PFSK-1 (cell line): Measurements from ENCODE around the gene NELFB.

Source experiments
- FOXP2 ChIP-seq: optimal IDR thresholded peaks from 2 replicates; pipeline ENCODE3; 2011; ENCODE audit warnings: borderline replicate concordance, control low read depth, inconsistent platforms; ENCODE audit not compliant: insufficient read depth; ENCODE audit errors: extremely low read length, extremely low read depth
- POLR2AphosphoS5 ChIP-seq: IDR thresholded peaks from 2 replicates; pipeline ENCODE4 v1.6.1; 2012; ENCODE audit warnings: low read depth, mild to moderate bottlenecking, control low read depth, low read length, moderate library complexity
- SIN3A ChIP-seq: IDR thresholded peaks from 2 replicates; pipeline ENCODE4 v1.6.1; 2012; ENCODE audit warnings: mild to moderate bottlenecking, low read length, moderate library complexity, borderline replicate concordance; ENCODE audit not compliant: insufficient read depth
- TAF1 ChIP-seq: IDR thresholded peaks from 2 replicates; pipeline ENCODE4 v1.6.1; 2012; ENCODE audit warnings: low read length, control low read depth, borderline replicate concordance; ENCODE audit not compliant: insufficient read depth
- TF ChIP-seq, protein P1 (sequence below), 2 experiments: IDR thresholded peaks; 2 replicates each; pipeline versions ENCODE4 v1.6.1 to v1.8.0; 2011 to 2012; ENCODE audit warnings: low read depth in 2 of 2, low read length in 2 of 2, control low read depth in 1 of 2, inconsistent platforms in 1 of 2, mild to moderate bottlenecking in 1 of 2, moderate library complexity in 1 of 2; ENCODE audit not compliant: insufficient read depth in 1 of 2

NELFB gene

DNA sequence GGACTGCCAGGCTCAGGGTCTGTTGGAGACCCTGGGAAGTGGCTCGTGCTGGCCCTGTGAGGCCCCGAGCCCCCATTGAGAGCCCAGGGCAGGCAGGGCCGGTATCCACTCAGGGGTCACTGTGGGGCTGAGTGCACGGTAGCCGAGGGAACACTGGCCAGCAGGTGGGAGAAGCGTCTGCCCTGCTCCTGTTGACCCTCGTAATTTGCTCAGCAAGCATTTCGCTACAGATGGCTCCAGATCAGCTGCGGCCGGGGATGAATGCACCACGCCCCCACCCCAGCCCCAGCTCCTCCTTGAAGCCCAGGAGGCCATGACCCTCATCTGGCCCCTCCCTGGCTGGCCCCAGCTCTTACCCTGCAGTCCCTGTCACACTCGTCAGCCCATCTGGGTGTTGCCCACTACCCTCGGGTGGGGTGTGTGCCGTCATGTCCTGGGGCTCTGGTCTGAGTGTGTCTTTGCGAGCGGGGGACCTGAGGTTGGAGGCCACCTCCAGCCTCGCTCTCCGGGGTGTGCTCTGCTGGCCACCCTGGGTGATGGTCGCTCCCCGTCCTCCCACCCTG lies 53.0 kb downstream of the NELFB start:
- TF ChIP-seq, protein P1, sequence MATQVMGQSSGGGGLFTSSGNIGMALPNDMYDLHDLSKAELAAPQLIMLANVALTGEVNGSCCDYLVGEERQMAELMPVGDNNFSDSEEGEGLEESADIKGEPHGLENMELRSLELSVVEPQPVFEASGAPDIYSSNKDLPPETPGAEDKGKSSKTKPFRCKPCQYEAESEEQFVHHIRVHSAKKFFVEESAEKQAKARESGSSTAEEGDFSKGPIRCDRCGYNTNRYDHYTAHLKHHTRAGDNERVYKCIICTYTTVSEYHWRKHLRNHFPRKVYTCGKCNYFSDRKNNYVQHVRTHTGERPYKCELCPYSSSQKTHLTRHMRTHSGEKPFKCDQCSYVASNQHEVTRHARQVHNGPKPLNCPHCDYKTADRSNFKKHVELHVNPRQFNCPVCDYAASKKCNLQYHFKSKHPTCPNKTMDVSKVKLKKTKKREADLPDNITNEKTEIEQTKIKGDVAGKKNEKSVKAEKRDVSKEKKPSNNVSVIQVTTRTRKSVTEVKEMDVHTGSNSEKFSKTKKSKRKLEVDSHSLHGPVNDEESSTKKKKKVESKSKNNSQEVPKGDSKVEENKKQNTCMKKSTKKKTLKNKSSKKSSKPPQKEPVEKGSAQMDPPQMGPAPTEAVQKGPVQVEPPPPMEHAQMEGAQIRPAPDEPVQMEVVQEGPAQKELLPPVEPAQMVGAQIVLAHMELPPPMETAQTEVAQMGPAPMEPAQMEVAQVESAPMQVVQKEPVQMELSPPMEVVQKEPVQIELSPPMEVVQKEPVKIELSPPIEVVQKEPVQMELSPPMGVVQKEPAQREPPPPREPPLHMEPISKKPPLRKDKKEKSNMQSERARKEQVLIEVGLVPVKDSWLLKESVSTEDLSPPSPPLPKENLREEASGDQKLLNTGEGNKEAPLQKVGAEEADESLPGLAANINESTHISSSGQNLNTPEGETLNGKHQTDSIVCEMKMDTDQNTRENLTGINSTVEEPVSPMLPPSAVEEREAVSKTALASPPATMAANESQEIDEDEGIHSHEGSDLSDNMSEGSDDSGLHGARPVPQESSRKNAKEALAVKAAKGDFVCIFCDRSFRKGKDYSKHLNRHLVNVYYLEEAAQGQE (IDR thresholded peaks at IDR 0.05; ENCODE audit: insufficient read depth in 1 of 2, low read depth in 2 of 2, low read length in 2 of 2) = no peak
- TF ChIP-seq SIN3A = no peak
- TF ChIP-seq POLR2AphosphoS5 = no peak
- TF ChIP-seq FOXP2 = no peak
- TF ChIP-seq TAF1 = no peak

DNA sequence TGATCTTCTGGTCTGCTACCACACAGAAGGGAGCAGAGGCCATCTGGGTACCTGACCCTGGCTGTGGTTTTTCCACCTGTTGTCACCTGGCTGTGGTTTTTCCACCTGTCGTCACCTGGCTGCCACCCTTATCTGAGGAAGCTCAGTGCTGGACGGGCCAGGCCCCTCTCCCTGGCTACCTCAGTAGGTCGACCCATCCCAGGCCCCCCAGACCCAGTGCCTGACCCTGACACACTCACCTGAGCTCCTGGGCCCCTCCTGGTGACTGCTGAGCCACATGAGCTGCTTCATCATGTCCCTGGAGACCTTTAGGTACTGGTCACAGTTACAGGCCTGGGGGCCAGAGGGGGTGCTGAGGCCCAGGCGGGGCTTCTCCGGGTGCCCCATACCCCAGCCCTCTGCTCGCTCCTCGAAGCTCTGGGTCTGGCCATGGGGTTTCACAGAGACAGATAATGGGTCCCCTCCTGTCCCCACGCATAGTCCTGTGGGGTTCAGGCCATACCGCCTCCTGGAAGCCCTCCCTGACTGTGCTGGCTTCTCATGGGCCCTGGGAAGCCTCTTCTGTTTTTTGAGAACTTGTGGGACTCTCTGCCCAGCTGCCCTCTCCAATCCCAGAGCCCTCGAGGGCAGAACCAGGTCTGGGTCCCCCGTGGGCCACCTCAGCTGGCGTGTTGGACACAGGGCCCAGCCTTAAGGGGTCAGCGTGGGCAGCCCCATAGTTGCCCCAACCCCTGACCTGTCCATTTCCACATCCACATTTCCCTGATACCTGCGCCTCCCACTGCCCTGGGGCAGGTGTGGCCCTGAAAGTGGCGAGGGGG lies 54.5 kb downstream of the NELFB start:
- TF ChIP-seq FOXP2 = no peak
- TF ChIP-seq, protein P1 (IDR thresholded peaks at IDR 0.05; ENCODE audit: insufficient read depth in 1 of 2, low read depth in 2 of 2, low read length in 2 of 2) = no peak
- no peak for TF ChIP-seq TAF1
- TF ChIP-seq POLR2AphosphoS5 = no peak
- no peak for TF ChIP-seq SIN3A

DNA sequence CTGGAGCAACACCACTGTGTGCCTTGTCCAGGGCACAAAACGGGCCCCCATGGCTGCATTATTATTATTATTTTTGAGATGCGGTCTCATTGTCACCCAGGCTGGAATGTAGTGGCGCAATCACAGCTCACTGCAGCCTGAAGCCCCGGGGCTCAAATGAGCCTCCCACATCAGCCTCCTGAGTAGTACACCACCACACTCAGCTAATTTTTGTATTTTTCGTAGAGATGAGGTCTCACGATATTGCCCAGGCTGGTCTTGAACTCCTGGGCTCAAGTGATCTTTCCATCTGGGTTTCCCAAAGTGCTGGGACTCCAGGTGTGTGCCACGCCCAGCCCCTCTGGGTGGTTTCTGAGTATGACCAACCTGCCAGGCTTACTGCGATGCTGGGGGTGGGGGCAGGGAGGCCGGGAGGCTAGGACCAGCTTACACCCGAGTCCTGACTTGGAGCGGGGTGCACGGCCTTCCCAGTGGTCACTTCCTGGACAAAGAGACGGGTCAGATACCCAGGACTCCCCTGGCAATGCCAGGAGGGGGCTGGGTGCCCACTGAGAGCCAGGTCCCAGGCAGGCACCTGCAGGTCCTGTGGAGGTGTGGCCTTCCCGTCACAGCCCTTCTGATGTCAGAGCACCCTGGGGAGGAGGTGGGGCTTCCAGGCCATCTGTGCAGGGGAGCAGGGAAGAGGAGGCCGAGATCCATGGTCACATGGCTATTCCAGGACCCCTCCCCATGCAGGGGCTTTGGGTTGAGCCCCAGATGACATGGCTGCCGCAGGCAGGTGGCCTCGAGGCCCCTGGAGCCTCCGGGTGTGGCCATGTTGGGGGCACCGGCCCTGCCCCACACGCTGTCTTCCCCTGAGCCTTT lies 55.3 kb downstream of the NELFB start:
- no peak for TF ChIP-seq TAF1
- TF ChIP-seq POLR2AphosphoS5 = no peak
- no peak for TF ChIP-seq FOXP2
- TF ChIP-seq SIN3A = no peak
- TF ChIP-seq, protein P1 (IDR thresholded peaks at IDR 0.05; ENCODE audit: insufficient read depth in 1 of 2, low read depth in 2 of 2, low read length in 2 of 2) = no peak

DNA sequence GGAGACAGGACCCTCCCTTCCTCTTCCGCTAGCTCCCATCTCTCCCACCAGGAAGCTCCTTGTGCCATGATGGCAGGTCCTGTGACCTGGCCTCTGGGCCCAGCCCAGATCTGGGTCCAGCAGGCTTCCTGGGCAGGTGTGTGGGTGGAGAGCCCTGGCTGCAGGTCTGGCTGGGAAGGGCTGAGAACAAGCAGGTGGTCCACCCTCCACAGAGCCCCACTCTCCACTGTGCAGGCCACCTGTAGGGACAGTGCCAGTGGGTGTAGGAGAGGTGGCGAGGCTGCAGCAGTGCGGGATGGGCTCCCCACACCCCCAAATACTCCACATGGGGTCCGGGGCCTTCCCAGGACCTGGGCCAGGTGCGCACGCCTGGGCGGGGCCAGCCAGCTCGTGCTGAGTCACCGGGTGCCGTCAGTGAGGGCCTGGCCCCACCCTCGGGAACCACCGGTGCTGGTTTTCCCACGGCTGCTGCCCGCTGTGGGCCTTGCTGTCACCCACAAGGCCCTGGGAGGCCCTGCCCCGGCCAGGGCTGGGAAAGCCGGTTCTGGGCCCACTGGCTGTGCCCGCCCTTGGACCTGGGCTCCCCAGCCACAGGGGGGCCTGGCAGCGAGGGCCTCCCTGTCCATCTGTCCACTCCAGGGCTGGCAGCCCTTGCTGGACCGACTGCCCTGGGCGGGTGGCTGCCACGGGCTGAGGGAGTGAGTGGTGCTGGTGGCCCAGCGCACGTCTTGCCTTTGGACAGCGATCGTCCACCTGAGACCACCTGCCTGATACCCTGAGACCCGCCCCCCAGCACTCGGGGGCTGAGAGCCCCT lies 56.3 kb downstream of the NELFB start:
- TF ChIP-seq FOXP2 (no peak), SIN3A (no peak), POLR2AphosphoS5 (no peak), TAF1 (no peak)
- TF ChIP-seq, protein P1 (IDR thresholded peaks at IDR 0.05; ENCODE audit: insufficient read depth in 1 of 2, low read depth in 2 of 2, low read length in 2 of 2) = no peak
